H54 (cell line): Measurements from ENCODE around the gene METTL6.

Experiments used
- DNase-seq: peaks from one replicate; pipeline ENCODE4 v3.0.0; 2011; ENCODE audit warnings: low spot score, mixed read lengths; ENCODE audit not compliant: insufficient read length
- FAIRE-seq: peaks from 3 replicates; lab custom pipeline; 2011; peaks lifted over from hg19 to GRCh38; lab: Jason Lieb, UNC
- POLR2A ChIP-seq: IDR thresholded peaks from 2 replicates; pipeline ENCODE4 v1.6.1; 2011; ENCODE audit warnings: low read depth, mild to moderate bottlenecking, low read length

The METTL6 gene

DNA sequence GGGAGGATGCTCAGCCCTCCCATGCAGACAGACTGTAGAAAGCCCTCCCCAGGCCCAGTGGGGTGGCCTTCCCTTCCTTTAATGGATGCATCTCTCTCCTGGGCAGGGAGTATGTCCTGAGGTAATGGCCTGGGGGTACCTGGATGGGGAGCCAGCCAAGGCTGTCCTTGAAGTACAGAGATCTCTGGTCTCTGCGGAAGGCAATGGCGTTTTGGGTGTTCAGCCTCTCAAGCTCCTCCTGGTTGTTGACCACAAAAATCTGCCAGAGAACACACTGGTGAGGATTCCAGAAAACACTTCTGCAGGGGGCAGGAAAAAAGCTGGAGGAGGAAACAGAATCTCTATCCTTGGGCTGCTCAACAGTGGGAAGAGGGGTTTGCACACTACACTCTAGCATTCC lies 29.0 kb upstream of the METTL6 start:
- no peak for TF ChIP-seq POLR2A
- DNase-seq (no peak), FAIRE-seq (no peak)

DNA sequence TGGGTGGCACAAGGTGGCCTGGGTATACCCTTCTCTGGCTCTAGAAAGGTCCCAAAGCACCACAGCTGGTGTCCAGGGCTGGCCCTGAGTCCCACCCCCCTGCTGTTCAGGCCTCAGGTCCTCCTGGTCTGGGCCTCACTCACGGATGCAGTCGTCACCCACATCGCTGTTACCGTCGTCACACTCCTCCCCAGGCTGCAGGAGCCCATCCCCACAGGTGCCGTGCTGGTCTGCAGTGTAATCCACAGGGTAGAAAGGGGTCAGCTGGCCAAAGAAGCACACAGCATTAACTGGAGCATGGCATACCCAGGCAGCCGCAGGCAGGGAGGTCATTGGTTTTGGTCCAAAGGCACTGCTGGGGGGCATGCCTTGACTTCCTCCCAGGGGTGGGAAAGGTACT lies 28.4 kb upstream of the METTL6 start:
- DNase-seq (no peak), FAIRE-seq (no peak)
- no peak for TF ChIP-seq POLR2A

- no peak for TF ChIP-seq POLR2A
- FAIRE-seq (no peak), DNase-seq (no peak)
These were observed 27.6 kb upstream of the METTL6 start for GRCh38 chr3:15454965-15455364.

GRCh38 chr3:15453991-15454625 lies 26.8 kb upstream of the METTL6 start:
- no peak for TF ChIP-seq POLR2A
- no peak for FAIRE-seq
- DNase-seq: no peak

- DNase-seq (no peak), FAIRE-seq (no peak)
- no peak for TF ChIP-seq POLR2A
These were observed 26.2 kb upstream of the METTL6 start for GRCh38 chr3:15453501-15453900.

GRCh38 chr3:15452961-15453360 lies 25.6 kb upstream of the METTL6 start:
- DNase-seq (no peak), FAIRE-seq (no peak)
- TF ChIP-seq POLR2A: no peak

GRCh38 chr3:15452156-15452555 lies 24.8 kb upstream of the METTL6 start:
- no peak for TF ChIP-seq POLR2A
- no peak for FAIRE-seq
- no peak for DNase-seq

DNA sequence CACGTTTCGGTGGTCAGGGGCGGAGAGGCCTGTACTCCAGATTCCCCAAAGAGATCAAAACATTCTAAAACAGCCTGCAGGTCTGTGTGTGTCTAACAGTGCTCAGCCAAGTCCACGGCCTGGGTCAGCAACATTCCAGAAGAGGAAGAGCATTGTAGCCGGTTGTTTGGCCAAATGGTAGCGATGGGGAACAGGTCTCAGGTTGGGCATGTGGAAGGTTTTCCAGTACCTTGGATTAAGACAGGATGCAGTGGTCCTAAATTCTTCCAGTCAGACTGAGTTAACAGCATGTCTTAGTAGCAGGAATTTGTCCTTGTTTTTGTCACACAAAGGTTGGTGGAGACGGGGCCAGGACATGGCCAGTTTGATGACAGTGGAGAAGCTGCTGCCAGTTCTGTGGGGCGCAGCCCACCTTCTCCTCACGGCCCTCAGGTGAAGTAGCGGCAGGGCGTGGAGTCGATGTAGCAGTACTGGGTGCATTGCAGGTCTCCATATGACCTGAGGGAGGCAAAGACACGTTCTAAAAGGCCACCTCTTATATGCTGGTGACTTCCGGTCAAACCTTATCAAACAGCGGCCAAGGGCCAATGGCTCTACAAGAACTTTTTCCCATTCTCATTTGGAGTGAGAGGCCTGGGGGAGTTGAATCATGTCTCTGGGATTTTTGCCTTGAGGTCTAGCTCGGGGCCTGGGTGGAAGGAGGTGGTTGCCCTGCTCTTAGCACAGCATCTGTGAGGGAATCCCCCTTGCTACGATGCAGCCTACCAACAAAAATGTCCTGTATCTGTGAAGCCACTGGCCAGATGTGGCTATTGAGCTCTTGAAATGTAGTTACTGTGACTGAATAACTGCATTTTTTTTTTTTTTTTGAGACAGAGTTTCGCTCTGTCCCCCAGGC lies 24.1 kb upstream of the METTL6 start:
- no peak for FAIRE-seq

DNA sequence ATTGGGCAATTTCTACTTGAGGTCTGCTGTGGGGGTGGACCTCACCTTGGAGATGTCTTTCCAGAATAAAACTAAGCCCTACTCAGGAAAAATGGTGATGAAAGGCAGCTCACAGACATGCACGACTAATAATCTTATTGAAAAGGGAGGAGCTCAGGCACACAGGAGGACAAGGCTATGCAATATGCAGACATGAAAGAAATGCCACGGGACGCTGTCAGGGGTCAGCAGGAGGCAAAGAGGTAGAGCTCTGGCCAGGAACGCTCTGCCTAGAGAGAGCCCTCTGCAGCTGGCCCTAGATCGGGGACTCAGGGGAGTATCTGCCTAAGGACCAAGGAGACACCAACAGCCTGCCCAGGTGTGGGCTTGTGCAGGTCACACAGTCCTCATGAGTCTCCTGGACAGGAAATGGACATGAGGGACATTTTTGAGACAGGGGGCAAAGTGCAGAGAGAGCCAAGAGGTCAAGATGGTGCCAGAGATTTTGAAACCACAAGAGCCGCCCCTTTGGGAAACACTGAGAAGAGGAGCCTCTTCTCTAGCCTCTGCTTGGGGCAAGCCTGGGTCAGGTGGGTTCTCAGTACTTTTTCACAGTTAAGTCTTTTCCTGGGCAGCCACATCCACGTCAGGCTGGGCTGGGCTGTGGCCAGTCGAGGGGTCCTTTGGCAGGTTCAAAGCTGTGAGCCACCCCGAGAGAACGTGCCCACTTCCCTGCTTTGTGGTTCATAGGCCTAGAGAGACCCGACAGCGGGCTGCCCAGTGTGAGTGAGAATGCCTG lies 23.3 kb upstream of the METTL6 start:
- TF ChIP-seq POLR2A: no peak
- DNase-seq (no peak), FAIRE-seq (no peak)

More for the DNA sequence above, 24.1 kb upstream of the METTL6 start:
- no peak for DNase-seq
- no peak for TF ChIP-seq POLR2A

- FAIRE-seq: no peak
- TF ChIP-seq POLR2A: no peak
- DNase-seq: no peak
These were observed 22.3 kb upstream of the METTL6 start for GRCh38 chr3:15449489-15450224.

DNA sequence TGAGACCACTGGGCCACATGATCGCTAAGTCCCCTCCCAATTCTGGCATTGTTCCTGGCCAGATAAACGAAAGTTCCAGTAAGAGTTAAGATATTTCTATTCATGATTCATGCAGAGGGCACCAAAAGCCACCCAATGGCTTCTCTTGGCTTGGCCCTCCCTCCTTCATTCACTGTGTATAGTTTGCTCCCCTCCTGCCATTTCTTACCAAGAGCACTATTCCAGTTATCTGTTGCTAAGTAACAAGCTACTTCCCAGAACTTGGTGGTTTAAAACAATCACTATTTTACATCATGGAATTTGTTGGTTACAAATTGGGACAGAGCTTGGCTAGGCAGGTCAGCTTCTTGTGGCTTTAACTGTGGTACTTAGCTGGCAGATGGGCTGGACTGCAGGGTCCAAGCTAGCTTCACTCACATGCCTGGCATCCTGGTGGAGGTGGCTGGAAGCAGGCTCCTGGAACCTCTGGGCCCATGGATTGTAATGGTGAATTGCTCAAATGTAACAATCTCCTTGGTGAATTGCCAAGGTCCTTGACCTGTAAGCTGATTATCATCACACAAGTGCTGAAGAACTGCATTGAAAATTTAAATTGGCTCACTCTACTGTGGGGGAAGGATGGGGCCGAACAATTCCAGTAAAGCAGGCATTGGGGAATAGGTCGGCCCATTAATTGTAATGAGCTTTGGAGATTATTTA lies 16.6 kb upstream of the METTL6 start:
- FAIRE-seq (no peak), DNase-seq (no peak)
- TF ChIP-seq POLR2A: no peak

GRCh38 chr3:15440891-15441290 lies 13.5 kb upstream of the METTL6 start:
- no peak for FAIRE-seq
- TF ChIP-seq POLR2A: no peak
- DNase-seq: no peak

DNA sequence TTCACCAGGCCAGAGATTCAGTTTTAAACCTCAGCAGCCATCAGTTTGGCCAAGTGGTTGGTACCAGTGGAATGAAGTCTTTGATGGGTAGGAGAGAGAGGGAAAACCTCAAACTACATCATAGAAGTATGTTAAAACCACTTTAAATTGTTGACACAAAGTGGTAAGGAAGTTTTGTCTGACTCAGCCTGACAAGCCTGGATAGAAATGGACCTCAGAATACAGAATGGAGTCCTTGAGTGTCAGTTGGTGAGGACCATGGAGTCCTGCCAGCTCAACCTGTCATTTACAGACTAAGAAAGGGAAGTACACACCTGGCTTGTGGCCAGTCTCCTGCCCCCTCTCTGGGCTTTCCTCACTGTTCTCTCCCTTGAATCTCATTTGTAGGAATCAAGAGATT lies 12.1 kb upstream of the METTL6 start:
- no peak for TF ChIP-seq POLR2A
- DNase-seq (no peak), FAIRE-seq (no peak)
